CD4-positive, alpha-beta T cell (primary cell): ENCODE measurements around the gene KCNQ1OT1. TPM values are rescaled to one million over a fixed set of nuclear protein-coding genes. Genes with fewer than 3 reads are reported as not detected.

Experiments
- ATAC-seq: fragments of 200-7000 bp; cut with Tn5 transposase; one replicate; pipeline ENCODE4 v1.10.0; 2022; ENCODE audit warnings: mild to moderate bottlenecking; ENCODE audit not compliant: poor library complexity
- CTCF ChIA-PET: fragments of 350-600 bp; sonication (Branson Sonifier 250); formaldehyde crosslinking; loops from one replicate; lab custom pipeline; 2021; ENCODE audit warnings: antibody characterized with exemption, inconsistent platforms; lab: Charles Lee
- POLR2A ChIA-PET: fragments of 350-600 bp; sonication (Branson Sonifier 250); formaldehyde crosslinking; loops from one replicate; lab custom pipeline; 2021; ENCODE audit warnings: antibody characterized with exemption, inconsistent platforms; lab: Charles Lee
- DNase-seq, 14 experiments: peaks; one replicate each; pipeline ENCODE4 v3.0.0-alpha.2; 2013 to 2020; ENCODE audit warnings: mixed read lengths in 2 of 14
- H3K27ac ChIP-seq, 2 donors: one replicate each; pipeline versions ENCODE4 v1.5.1 to v1.7.0; 2013; ENCODE audit warnings: low read length in 2 of 2, low read depth in 1 of 2, mild to moderate bottlenecking in 1 of 2
- H3K27me3 ChIP-seq, 2 experiments: 1 replicate in 1 of 2; 2 replicates in 1 of 2; pipeline versions ENCODE4 v1.6.1 to v1.7.0; 2013; ENCODE audit warnings: low read length in 2 of 2, control low read depth in 1 of 2, mild to moderate bottlenecking in 1 of 2, moderate library complexity in 1 of 2; ENCODE audit not compliant: insufficient read depth in 2 of 2, control insufficient read depth in 1 of 2
- H3K36me3 ChIP-seq: one replicate; pipeline ENCODE4 v1.6.1; 2013; ENCODE audit warnings: low read length, control low read depth; ENCODE audit not compliant: insufficient read depth
- H3K4me1 ChIP-seq: one replicate; pipeline ENCODE4 v1.6.1; 2013; ENCODE audit warnings: low read length, control low read depth; ENCODE audit not compliant: insufficient read depth
- H3K4me3 ChIP-seq: one replicate; pipeline ENCODE4 v1.5.1; 2013; ENCODE audit warnings: mild to moderate bottlenecking, low read length, moderate library complexity
- H3K9me3 ChIP-seq, 2 experiments: 1 replicate in 1 of 2; 2 replicates in 1 of 2; pipeline versions ENCODE4 v1.6.1 to v1.7.0; 2013; ENCODE audit warnings: low read length in 2 of 2, mild to moderate bottlenecking in 2 of 2, control low read depth in 1 of 2, moderate library complexity in 1 of 2; ENCODE audit not compliant: control insufficient read depth in 1 of 2, insufficient read depth in 1 of 2
- H3K27ac Mint-ChIP-seq: one replicate; pipeline ENCODE4 v1.8.0; 2020; ENCODE audit warnings: mixed read lengths
- H3K27me3 Mint-ChIP-seq: one replicate; pipeline ENCODE4 v1.8.0; 2021; ENCODE audit warnings: mixed read lengths
- H3K36me3 Mint-ChIP-seq: one replicate; pipeline ENCODE4 v1.8.0; 2021; ENCODE audit warnings: low read depth, mixed read lengths
- H3K4me1 Mint-ChIP-seq: one replicate; pipeline ENCODE4 v1.8.0; 2021; ENCODE audit warnings: low read depth, mixed read lengths
- H3K4me3 Mint-ChIP-seq: one replicate; pipeline ENCODE4 v1.8.0; 2020; ENCODE audit warnings: mild to moderate bottlenecking, mixed read lengths
- H3K9me3 Mint-ChIP-seq: one replicate; pipeline ENCODE4 v1.8.0; 2020; ENCODE audit warnings: mixed read lengths
- intact Hi-C, 2 experiments: fragments of 100-400 bp; cut with DNase I in 1 of 2; cut with micrococcal nuclease in 1 of 2; formaldehyde crosslinking; loops; one replicate each; pipeline versions ENCODE4 v1.15.1 to v1.9.0; 2023 to 2025; cut with DNase I, micrococcal nuclease
- total RNA-seq, 174 experiments: library from RNA in 2 of 174; stranded (reverse) in 2 of 174; gene quantifications; one replicate each; pipeline ENCODE4 v1.2.3 and lab custom pipeline; 2021 to 2026
- TF ChIP-seq, protein P1 (sequence below): fragments of 200-600 bp; IDR thresholded peaks from one replicate; pipeline ENCODE4 v1.8.0; 2022; ENCODE audit warnings: antibody characterized with exemption, mild to moderate bottlenecking

KCNQ1OT1 gene
- total RNA-seq, 2 experiments from 2014 or later = 0.17 to 0.22 TPM

DNA sequence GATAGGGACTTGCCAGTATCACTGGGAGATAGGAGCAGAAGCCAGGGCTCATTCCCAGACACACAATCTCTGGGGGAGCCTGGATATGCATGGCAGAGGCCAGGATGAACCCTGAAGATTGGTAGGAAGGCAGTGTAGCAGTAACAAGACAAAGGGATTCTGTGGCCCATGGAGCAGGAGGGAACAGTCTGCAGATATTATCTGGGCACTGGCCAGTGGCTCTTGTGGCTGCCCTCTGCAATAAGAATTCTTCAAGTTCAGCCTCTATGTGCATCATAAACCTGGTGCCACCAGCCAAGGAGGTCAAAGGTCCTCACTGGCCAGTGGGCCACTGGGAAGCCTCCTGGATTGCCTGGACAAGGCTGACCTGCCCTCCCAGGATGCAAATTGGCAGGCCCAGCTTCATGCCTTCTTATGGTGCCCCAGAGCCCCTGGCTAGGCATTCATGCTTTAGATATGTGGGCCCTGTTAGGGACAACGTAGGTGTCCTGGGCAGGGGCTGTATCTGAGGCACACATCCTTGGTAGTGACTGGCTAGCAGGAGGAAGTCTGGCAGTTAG is 29.2 kb downstream of the KCNQ1OT1 start:
- DNase-seq (no peak), ATAC-seq (no peak)
- no peak overlapping the region for H3K27ac ChIP-seq
- Mint-ChIP-seq H3K4me3 (no peak overlapping the region), H3K9me3 (no peaks in the 10 kb centered on the region), H3K27me3 (no peaks in the 10 kb centered on the region), H3K27ac (no peak overlapping the region), H3K36me3 (peaks cover 15% of the 10 kb centered on the region), H3K4me1 (no peaks in the 10 kb centered on the region)
- peaks cover 9% of the 10 kb centered on the region for H3K36me3 ChIP-seq
- TF ChIP-seq, protein P1, sequence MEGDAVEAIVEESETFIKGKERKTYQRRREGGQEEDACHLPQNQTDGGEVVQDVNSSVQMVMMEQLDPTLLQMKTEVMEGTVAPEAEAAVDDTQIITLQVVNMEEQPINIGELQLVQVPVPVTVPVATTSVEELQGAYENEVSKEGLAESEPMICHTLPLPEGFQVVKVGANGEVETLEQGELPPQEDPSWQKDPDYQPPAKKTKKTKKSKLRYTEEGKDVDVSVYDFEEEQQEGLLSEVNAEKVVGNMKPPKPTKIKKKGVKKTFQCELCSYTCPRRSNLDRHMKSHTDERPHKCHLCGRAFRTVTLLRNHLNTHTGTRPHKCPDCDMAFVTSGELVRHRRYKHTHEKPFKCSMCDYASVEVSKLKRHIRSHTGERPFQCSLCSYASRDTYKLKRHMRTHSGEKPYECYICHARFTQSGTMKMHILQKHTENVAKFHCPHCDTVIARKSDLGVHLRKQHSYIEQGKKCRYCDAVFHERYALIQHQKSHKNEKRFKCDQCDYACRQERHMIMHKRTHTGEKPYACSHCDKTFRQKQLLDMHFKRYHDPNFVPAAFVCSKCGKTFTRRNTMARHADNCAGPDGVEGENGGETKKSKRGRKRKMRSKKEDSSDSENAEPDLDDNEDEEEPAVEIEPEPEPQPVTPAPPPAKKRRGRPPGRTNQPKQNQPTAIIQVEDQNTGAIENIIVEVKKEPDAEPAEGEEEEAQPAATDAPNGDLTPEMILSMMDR = no peak
- H3K4me1 ChIP-seq = no peaks in the 10 kb centered on the region
- no peaks in the 10 kb centered on the region for H3K9me3 ChIP-seq
- CTCF ChIA-PET = no interaction called here
- no peak overlapping the region for H3K4me3 ChIP-seq
- intact Hi-C loops = no loop called here
- POLR2A ChIA-PET = no interaction called here
- H3K27me3 ChIP-seq = no peaks in the 10 kb centered on the region

DNA sequence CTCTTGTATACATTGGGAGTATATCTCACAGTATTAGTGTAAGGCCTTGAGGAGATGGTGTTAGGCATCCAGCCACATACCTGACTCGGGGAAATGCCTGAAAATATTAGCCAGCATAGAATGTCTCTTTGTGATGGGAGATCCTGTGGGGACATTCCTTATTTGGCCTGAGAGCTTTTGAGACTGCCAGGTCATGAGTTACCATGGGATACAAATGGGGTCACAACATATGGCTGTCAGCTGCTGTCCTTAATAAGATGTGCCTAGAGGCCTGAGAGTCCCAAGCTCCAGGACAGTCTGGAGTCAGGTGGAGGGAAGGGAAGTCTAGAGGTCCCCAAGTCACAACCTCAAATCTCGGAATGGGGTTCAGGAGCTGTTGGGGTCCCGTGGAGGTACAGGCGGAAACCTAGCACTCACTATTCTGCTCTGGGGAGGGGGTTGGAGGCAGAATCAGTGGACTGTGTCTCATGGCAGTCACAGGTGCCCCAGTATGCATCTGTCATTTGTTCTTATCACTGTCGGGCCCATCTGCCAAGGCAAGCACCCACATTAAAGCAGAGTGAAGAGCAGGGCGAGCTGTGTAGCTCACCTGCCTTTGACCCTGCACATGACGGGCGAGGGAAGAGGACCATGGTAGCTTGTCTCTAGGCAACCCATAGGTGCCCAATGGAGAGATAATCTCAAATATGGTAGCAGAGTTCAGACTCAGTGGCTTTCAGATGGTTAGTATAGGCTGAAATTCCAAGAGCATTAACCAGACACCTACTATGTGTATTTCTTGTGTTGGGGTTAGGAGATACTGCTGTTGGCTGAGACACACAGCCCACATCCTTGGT is 29.9 kb downstream of the KCNQ1OT1 start:
- TF ChIP-seq, protein P1 = no peak
- ATAC-seq = no peak
- no peak overlapping the region for H3K4me3 ChIP-seq
- Mint-ChIP-seq H3K27ac (no peak overlapping the region), H3K4me1 (no peaks in the 10 kb centered on the region), H3K27me3 (no peaks in the 10 kb centered on the region), H3K9me3 (no peaks in the 10 kb centered on the region), H3K4me3 (no peak overlapping the region), H3K36me3 (peaks cover 15% of the 10 kb centered on the region)
- intact Hi-C loops = no loop called here
- no peaks in the 10 kb centered on the region for H3K9me3 ChIP-seq
- no peaks in the 10 kb centered on the region for H3K27me3 ChIP-seq
- H3K4me1 ChIP-seq = no peaks in the 10 kb centered on the region
- ChIA-PET CTCF (no interaction called here), POLR2A (no interaction called here)
- DNase-seq = no peak
- peaks cover 9% of the 10 kb centered on the region for H3K36me3 ChIP-seq
- no peak overlapping the region for H3K27ac ChIP-seq

DNA sequence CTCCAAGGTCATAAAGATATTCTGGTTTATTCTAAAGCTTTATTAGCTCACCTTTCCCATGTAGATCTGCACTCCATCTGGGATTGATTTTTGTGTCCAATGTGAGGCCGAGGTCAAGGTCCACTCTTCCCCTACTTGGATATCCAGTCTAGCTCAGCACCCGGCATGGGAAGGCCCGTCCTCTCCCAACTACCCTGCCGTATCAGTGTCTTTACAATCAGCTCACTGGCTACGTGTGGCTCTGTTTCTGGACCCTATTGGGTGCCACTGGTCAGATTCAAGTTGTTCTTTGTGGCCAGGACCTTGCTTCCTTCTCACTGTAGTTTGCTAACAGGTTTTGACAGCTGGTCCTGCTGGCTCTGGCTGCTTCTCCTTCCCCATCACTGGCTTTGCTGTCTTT is 30.9 kb downstream of the KCNQ1OT1 start:
- Histone ChIP-seq H3K9me3 (no peaks in the 10 kb centered on the region), H3K4me3 (no peak overlapping the region), H3K4me1 (no peaks in the 10 kb centered on the region), H3K27ac (no peak overlapping the region), H3K36me3 (peaks cover 6% of the 10 kb centered on the region), H3K27me3 (no peaks in the 10 kb centered on the region)
- ATAC-seq (no peak), DNase-seq (no peak)
- TF ChIP-seq, protein P1 = no peak
- Mint-ChIP-seq H3K27ac (no peak overlapping the region), H3K36me3 (peaks cover 18% of the 10 kb centered on the region), H3K4me1 (no peaks in the 10 kb centered on the region), H3K27me3 (no peaks in the 10 kb centered on the region), H3K4me3 (no peak overlapping the region), H3K9me3 (no peaks in the 10 kb centered on the region)
- ChIA-PET POLR2A (no interaction called here), CTCF (no interaction called here)
- intact Hi-C loops = no loop called here
